HAP-1 (cell line): ENCODE measurements around the gene MAPK10.
A peak's percentile ranks its signal among the peaks of the same experiment; 100 is the strongest.

Source experiments
- DNase-seq, 2 experiments: peaks; one replicate each; pipeline ENCODE4 v3.0.0-alpha.2; 2016 to 2020; ENCODE audit warnings: low spot score in 2 of 2
- H3K27me3 ChIP-seq: fragments of 250-450 bp; sonication (Bioruptor Pico); 2 replicates; pipeline ENCODE4 v1.5.1; 2020; ENCODE audit warnings: low read depth, mild to moderate bottlenecking, moderate library complexity
- H3K36me3 ChIP-seq: fragments of 250-450 bp; sonication (Bioruptor Pico); replicated peaks from 2 replicates; pipeline ENCODE4 v1.5.1; 2020; ENCODE audit warnings: mild to moderate bottlenecking
- H3K4me1 ChIP-seq: fragments of 250-450 bp; sonication (Bioruptor Pico); 2 replicates; pipeline ENCODE4 v1.5.1; 2020; ENCODE audit warnings: mild to moderate bottlenecking
- H3K4me3 ChIP-seq: fragments of 250-450 bp; sonication (Bioruptor Pico); 2 replicates; pipeline ENCODE4 v1.5.1; 2020; ENCODE audit warnings: mild to moderate bottlenecking, moderate library complexity
- H3K9me3 ChIP-seq: fragments of 250-450 bp; sonication (Bioruptor Pico); 2 replicates; pipeline ENCODE4 v1.5.1; 2020; ENCODE audit warnings: mild to moderate bottlenecking, moderate library complexity
- in situ Hi-C: fragments of 300-500 bp; cut with MboI; formaldehyde crosslinking; loops from 3 replicates; pipeline ENCODE4 v1.14.3; 2020; ENCODE audit warnings: low sequenced_read_pairs, inconsistent platforms, mixed read lengths

The MAPK10 gene

DNA sequence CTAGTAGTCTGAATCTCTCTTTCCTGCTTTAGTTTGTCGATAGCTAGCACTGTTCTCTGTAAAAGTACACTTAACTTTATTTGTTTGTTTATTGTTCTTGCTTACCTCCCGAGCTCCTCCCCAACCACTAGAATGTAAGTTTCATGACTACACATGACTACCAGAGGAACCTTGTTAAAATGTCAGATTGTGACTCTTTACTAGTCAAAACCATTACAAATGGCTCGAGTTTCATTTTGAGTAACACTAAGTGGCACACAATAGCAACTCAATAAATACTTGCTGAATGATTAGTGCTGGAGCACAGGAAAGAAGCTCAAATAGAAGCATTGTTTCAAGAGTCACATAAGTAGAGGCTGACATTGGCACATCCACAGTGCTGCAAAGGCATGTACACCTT is 116.1 kb downstream of the MAPK10 start:
- no peak for DNase-seq
- H3K4me1 ChIP-seq: no peaks in the 10 kb centered on the region
- H3K27me3 ChIP-seq: peaks cover 6% of the 10 kb centered on the region; the same call in 1 of the 2 replicates
- H3K9me3 ChIP-seq: peaks cover 2% of the 10 kb centered on the region; the same call in 1 of the 2 replicates
- no peaks in the 10 kb centered on the region for H3K36me3 ChIP-seq
- in situ Hi-C loops: no loop called here
- no peak overlapping the region for H3K4me3 ChIP-seq

DNA sequence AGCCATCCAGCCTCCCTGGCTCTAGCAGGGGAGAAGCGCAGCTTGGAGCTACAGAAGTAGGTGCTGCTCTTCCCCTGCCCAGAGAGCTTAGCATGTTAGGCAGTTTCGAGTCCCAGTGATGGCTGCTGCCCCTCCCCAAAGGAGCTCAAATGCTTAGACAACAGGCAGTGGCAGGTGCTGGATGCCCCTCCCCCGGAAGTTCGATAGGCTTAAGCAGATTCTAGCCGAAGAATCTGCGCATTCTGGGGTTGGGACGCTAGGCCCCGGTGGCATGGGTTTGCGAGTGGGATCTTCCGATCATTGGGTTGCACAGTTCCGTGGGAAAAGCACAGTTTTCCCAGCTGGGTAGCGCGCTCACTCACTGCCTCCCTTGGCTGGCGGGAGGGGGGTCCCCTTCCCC is 117.2 kb downstream of the MAPK10 start:
- DNase-seq: no peak
- no peaks in the 10 kb centered on the region for H3K4me1 ChIP-seq

DNA sequence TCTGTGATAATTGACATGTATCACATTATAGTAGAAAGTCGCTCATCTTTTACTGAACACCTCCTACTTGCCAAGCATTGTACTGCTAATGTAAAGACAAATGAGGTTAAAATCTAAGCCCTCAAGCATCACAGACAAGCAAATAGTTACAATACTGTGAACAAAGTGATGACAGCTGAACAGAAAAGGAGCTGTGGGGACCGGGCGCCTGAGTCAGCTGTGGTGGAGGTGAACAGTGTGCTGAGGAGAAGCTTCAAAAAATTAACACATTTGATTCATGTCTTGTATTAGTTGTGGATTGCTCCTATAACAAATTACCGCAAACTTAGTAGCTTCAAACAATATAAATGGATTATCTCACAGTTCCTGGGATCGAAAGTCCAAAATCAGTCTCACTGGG is 124.3 kb downstream of the MAPK10 start:
- DNase-seq: no peak
- no peaks in the 10 kb centered on the region for H3K36me3 ChIP-seq
- in situ Hi-C loops: no loop called here
- H3K27me3 ChIP-seq: peaks cover 6% of the 10 kb centered on the region; the same call in 1 of the 2 replicates
- peaks cover 2% of the 10 kb centered on the region; the same call in 1 of the 2 replicates for H3K9me3 ChIP-seq
- H3K4me3 ChIP-seq: no peak overlapping the region
- H3K4me1 ChIP-seq: no peaks in the 10 kb centered on the region

More for the DNA sequence above, 117.2 kb downstream of the MAPK10 start:
- Histone ChIP-seq H3K4me3 (no peak overlapping the region), H3K9me3 (peaks cover 2% of the 10 kb centered on the region; the same call in 1 of the 2 replicates), H3K36me3 (no peaks in the 10 kb centered on the region), H3K27me3 (peaks cover 6% of the 10 kb centered on the region; the same call in 1 of the 2 replicates)
- in situ Hi-C loops: no loop called here

DNA sequence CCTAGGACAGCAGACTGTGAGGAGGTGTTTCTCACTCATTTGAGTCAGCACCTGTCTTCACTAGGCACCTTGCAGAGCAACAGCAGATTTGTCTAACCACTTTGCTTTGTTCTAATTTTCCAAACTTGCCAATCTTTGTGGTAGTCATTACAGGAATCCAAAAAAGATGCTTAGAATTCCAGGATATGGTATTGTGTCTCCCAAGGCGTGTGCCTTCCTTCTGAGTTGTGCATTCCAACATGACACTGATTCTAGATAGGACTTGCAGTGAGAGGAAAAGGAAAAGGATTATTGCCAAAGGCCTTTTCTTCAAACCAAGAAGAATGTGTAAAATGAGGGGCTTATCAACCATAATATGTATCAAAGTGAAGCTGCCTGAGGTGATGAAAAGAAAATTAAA is 126.2 kb downstream of the MAPK10 start:
- H3K9me3 ChIP-seq: no peaks in the 10 kb centered on the region
- H3K27me3 ChIP-seq: no peaks in the 10 kb centered on the region
- no peak for DNase-seq
- in situ Hi-C loops: no loop called here
- H3K4me1 ChIP-seq: no peaks in the 10 kb centered on the region
- H3K4me3 ChIP-seq: no peak overlapping the region
- H3K36me3 ChIP-seq: no peaks in the 10 kb centered on the region

DNA sequence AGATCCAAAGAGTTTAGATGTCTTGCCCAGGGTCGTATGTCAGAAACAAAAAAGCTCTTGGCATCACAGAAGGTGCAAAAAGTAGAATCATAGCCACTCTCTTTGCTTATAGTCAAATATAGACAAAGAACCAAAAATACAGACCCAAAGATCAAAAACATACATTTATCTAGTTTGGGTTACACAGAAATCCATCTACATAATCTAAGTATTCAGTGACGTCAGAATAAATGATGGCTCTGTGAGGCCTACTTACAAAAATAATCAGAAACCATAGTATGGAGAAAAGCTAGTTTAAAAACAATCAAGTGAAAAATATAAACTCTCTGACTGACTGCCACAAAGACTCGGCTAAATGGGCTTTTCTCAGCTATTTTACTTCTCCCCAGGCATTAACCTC is 126.8 kb downstream of the MAPK10 start:
- H3K4me3 ChIP-seq: no peak overlapping the region
- H3K27me3 ChIP-seq: no peaks in the 10 kb centered on the region
- H3K36me3 ChIP-seq: no peaks in the 10 kb centered on the region
- no peaks in the 10 kb centered on the region for H3K4me1 ChIP-seq
- H3K9me3 ChIP-seq: no peaks in the 10 kb centered on the region
- DNase-seq: no peak
- in situ Hi-C loops: no loop called here

DNA sequence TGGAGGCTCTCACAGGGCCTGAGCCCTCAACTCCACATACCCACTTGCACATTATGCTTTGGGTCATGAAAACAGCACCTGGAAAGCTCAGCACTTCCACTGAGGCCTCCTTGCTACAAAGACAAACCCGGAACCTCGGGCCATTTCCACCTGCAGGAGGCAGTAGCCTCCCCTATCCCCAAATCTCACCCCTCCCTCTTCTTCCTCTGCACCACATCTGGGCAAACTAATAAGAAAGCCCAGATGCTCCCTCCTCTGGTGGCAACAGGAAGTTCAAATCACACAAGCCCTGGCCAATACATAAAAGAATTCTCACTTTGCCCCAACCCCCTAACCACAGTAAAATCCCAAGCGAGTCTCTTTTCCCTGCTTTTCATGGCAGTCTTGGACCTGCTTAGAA is 136.4 kb downstream of the MAPK10 start:
- Histone ChIP-seq H3K27me3 (no peaks in the 10 kb centered on the region), H3K4me1 (peaks cover 7% of the 10 kb centered on the region), H3K36me3 (no peaks in the 10 kb centered on the region), H3K4me3 (no peak overlapping the region), H3K9me3 (no peaks in the 10 kb centered on the region)
- DNase-seq: peak; percentile 60 to 69
- in situ Hi-C loops: no loop called here

DNA sequence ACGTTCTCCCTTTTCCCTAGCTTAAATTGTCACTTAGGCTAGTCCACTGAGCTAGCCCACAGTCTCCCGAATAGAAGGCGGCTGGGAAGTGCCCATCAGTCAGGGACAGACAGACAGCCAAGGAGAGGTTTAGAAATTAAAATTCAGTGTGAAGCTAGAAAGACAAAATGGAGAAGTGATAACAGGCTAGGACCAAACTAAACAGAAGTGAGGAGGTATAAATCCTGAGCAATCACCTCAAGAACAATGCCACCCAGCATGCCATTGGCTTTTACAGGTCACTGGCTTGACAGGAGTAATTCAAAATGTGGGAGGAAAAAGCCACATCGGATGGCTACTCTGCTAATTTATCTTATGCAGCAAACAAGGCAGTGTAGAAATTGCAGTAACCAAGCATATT is 138.9 kb downstream of the MAPK10 start:
- Histone ChIP-seq H3K9me3 (no peaks in the 10 kb centered on the region), H3K4me1 (peaks cover 8% of the 10 kb centered on the region), H3K36me3 (no peaks in the 10 kb centered on the region), H3K27me3 (no peaks in the 10 kb centered on the region), H3K4me3 (no peak overlapping the region)
- in situ Hi-C loops: no loop called here
- no peak for DNase-seq

DNA sequence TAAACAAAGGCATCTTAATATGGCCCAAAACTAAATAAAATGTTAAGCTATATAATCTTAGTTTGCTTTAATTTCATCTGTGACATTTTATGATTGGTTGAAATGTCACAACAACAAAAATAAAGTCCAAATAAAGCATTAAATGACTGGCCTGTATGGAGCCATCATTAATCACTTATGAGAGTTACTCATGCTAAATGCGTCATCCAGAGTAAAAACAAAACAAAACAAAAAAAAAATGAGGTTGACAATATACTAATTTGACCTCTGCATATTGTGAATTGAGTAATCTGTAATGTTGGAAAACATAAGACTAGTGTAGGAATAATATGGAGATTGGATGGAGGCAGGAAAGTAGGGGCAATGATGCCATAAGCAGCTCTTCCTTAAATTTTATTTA is 139.7 kb downstream of the MAPK10 start:
- Histone ChIP-seq H3K4me1 (peaks cover 8% of the 10 kb centered on the region), H3K9me3 (no peaks in the 10 kb centered on the region), H3K27me3 (no peaks in the 10 kb centered on the region), H3K36me3 (no peaks in the 10 kb centered on the region), H3K4me3 (no peak overlapping the region)
- DNase-seq: no peak
- in situ Hi-C loops: no loop called here

DNA sequence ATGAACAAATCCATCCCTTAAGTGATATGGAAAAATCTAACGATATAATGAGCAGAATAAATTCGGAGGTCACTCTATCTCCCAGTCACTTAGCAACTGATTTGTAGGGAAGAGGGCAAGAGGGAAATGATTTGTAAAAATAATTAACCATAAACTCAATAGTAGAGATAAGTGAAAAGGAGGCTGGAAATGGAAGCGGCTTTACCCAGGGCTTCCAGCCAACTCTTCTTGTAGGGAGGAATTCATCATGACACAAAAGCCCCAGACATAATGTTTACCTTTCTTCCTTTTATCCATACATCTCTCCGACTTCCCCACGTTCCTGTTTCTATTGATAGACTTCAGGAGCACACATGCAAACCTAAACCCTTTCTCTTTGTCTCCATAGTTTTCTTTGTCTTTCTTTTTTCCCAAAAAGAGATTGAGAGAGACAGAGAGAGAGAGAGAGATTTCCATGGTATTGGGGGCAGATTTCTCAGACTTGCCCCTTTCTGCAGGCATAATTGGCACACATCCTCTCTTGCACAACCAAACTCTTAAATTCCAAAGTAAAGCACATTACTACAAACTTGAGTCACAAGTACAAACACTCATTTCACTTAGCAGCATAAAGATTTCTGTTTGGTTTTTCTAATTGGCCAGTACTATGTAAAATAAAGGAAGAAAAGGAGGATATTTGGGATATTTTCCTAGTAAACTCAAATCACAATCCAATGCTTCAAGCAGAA is 140.9 kb downstream of the MAPK10 start:
- Histone ChIP-seq H3K4me1 (peaks cover 8% of the 10 kb centered on the region), H3K4me3 (no peak overlapping the region), H3K9me3 (no peaks in the 10 kb centered on the region), H3K27me3 (no peaks in the 10 kb centered on the region), H3K36me3 (no peaks in the 10 kb centered on the region)
- DNase-seq: peak; percentile 27 to 43
- in situ Hi-C loops: no loop called here

DNA sequence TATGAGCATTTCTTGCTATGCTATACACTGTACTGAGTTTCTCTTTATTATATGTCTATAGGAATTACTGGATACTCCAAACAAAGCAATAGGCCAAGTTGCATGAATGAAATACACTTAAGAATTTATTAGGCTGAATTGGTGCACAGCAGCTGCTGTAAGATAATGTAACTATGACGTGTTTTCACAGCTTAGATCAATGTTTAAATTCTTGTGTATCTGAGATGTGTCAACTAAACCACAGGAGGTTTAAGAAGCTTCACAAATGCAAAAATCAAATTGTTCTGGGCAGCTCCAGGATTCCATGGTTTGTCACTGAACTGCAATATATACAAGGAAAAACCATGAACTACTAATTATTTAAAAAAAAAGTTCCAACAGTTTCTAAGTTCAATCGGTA is 156.7 kb downstream of the MAPK10 start:
- Histone ChIP-seq H3K9me3 (no peaks in the 10 kb centered on the region), H3K27me3 (no peaks in the 10 kb centered on the region), H3K4me1 (peaks cover 19% of the 10 kb centered on the region), H3K36me3 (no peaks in the 10 kb centered on the region), H3K4me3 (no peak overlapping the region)
- in situ Hi-C loops: no loop called here
- DNase-seq: peak in 1 of 2 experiments; percentile 32

DNA sequence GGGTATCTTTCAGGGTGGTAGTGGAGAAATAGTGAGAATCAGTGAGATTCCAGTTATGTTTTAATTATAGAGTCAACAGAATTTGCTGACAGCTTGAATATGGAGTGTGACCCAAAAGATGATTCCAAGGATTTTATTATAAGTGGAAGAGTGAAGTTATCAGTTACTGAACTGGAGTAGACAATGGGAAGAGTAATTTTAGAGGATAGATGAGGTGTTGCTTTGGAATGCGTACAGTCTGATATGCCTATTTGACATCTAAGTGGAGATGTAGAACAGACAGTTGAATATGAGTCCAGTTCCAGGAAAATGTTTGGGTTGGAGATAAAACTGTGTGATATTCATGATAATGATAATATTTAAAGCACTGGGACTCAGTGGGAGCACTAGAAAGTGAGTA is 174.2 kb downstream of the MAPK10 start:
- H3K36me3 ChIP-seq: no peaks in the 10 kb centered on the region
- H3K9me3 ChIP-seq: no peaks in the 10 kb centered on the region
- DNase-seq: no peak
- no peak overlapping the region for H3K4me3 ChIP-seq
- H3K4me1 ChIP-seq: no peaks in the 10 kb centered on the region
- no peaks in the 10 kb centered on the region; the same call in 1 of the 2 replicates for H3K27me3 ChIP-seq
- in situ Hi-C loops: no loop called here

DNA sequence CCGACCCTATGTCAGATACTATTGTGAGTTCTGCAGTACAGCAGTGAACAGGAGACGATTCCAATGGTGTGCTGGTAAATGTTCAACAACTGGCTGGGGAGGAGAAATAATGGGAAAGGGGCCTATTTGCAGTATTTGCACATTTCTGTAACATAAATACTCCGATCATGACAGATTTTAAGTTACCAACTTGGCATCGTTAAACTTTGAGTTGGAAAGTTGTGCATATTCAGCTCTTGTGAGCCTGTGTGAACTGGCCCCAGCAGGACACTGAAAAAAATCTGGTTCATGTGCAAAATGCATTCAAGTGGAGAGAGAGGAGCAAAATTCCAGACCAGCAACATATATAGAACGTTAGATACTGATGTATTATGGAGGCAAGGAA is 175.0 kb downstream of the MAPK10 start:
- Histone ChIP-seq H3K9me3 (no peaks in the 10 kb centered on the region), H3K36me3 (no peaks in the 10 kb centered on the region), H3K4me3 (no peak overlapping the region), H3K4me1 (no peaks in the 10 kb centered on the region), H3K27me3 (no peaks in the 10 kb centered on the region; the same call in 1 of the 2 replicates)
- DNase-seq: no peak
- in situ Hi-C loops: no loop called here

DNA sequence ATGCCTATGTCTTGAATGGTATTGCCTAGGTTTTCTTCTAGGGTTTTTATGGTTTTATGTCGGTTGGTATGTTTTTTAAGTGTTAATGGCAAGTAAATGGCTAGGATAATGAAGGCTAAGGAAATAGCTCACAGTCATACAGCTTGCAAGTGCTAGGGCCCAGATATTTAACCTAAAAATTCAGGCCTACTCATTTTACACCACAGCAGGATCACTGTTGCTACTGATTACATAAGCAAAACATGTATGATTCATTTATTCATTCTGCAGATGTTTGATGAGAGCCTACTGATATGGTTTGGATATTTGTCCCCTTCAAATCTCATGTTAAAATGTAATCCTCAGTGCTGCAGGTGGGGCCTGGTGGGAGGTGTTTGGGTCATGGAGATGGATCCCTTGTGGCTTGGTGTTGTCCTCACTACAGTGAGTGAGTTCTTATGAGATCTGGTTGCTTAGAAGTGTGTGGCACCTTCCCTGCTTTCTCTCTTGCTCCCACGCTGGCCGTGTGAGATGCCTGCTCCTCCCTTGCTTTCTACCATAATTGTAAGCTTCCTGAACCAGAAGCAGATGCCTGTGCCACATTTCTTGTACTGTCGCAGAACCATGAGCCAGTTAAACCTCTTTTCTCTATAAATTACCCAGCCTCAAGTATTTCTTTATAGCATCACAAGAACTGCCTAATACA is 175.5 kb downstream of the MAPK10 start:
- in situ Hi-C loops: no loop called here
- Histone ChIP-seq H3K27me3 (no peaks in the 10 kb centered on the region; the same call in 1 of the 2 replicates), H3K4me1 (no peaks in the 10 kb centered on the region), H3K36me3 (no peaks in the 10 kb centered on the region), H3K9me3 (no peaks in the 10 kb centered on the region), H3K4me3 (no peak overlapping the region)
- DNase-seq: no peak

DNA sequence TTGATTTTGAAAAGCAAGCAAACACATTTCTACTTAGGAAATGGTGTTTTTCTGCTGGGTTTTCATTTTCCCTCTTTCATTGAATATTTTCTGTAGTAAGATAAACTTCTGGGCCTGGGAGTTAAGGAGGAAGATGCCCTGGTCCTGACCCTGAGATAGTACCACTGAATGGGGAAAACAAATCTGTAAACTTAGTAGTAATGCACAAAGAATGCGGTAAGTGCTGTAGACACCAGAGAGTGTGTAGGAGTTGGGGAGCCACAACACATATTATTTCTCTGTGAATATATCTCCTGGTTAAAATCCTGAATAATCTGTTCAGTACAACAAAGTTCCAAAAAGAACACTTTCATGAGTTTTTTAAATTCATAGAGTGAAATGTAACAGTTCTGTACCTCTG is 178.3 kb downstream of the MAPK10 start:
- no peaks in the 10 kb centered on the region for H3K4me1 ChIP-seq
- H3K4me3 ChIP-seq: no peak overlapping the region
- H3K9me3 ChIP-seq: no peaks in the 10 kb centered on the region
- in situ Hi-C loops: no loop called here
- DNase-seq: no peak
- H3K27me3 ChIP-seq: no peaks in the 10 kb centered on the region; the same call in 1 of the 2 replicates
- no peaks in the 10 kb centered on the region for H3K36me3 ChIP-seq
